OCI-LY1 (cell line): ENCODE results near the gene QRFP.

ENCODE experiments used
- EZH2 ChIP-seq: fragments of 200-600 bp; sonication (generic), shearing (Covaris generic); IDR thresholded peaks from 2 replicates; pipeline ENCODE4 v1.8.0; 2017; ENCODE audit warnings: borderline replicate concordance, mixed run types, mild to moderate bottlenecking, antibody characterized with exemption, low read length, moderate library complexity, mixed read lengths
- TF ChIP-seq, protein P1 (sequence below): fragments of 200-600 bp; sonication (generic), shearing (Covaris generic); IDR thresholded peaks from 2 replicates; pipeline ENCODE4 v1.5.1; 2017; ENCODE audit warnings: mild to moderate bottlenecking, antibody characterized with exemption, low read length, moderate library complexity, mixed read lengths

DNA sequence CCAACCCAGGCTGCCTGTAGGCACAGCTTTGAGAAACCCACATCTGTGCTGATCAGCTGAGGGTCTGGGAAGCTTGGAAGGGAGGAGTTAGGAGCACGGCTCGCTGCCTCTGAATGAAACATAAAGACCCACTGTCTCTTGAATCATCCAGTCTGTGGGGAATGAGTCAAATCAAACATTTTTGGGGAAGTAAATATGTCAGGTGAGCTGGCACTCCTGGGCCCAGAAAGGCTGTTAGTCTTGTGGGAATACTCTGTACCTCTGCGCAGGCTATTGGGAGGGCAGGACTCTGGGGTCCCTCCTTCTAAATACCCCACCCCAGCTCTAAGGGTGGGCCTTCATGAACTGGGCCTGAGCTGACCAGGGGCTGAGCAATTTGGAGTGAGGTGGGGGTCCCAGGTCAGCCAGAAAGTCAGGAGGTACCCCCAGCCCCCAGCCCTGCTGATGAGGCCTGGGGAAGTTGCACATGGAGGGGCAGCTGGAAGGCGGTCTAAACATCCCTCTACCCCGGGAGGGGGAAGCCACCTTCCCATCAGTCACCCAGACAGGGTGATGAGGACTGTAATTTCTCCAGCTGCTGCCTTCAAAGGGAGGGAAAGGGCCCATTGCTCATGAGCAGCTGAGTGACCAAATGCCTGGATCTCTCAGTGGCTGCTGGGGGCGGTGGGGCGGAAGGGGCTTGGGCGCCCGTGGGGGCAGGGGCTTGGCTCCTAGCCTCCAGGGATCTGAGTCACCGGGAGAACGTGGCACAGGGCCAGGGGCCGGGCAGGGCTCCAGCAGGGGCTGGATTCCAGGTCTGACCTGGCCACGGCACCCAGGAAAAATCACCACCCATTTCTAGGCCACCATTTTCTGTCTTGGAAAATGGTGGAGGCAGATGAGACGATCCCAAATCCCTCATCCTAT, 31.6 kb upstream of the QRFP start:
- TF ChIP-seq, protein P1, sequence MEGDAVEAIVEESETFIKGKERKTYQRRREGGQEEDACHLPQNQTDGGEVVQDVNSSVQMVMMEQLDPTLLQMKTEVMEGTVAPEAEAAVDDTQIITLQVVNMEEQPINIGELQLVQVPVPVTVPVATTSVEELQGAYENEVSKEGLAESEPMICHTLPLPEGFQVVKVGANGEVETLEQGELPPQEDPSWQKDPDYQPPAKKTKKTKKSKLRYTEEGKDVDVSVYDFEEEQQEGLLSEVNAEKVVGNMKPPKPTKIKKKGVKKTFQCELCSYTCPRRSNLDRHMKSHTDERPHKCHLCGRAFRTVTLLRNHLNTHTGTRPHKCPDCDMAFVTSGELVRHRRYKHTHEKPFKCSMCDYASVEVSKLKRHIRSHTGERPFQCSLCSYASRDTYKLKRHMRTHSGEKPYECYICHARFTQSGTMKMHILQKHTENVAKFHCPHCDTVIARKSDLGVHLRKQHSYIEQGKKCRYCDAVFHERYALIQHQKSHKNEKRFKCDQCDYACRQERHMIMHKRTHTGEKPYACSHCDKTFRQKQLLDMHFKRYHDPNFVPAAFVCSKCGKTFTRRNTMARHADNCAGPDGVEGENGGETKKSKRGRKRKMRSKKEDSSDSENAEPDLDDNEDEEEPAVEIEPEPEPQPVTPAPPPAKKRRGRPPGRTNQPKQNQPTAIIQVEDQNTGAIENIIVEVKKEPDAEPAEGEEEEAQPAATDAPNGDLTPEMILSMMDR = no peak
- no peak for TF ChIP-seq EZH2
